Common myeloid progenitor, CD34-positive (primary cell): ENCODE measurements around the gene FASN.
"Not testable (repeated sequence)": the region's sequence is repeated elsewhere in the genome, so short reads cannot be mapped to it uniquely, and the experiment has no call there.

ENCODE experiments used
- CTCF ChIA-PET: fragments of 350-600 bp; sonication (Branson Sonifier 250); formaldehyde crosslinking; loops from one replicate; lab custom pipeline; 2021; ENCODE audit warnings: antibody characterized with exemption; lab: Charles Lee
- POLR2A ChIA-PET: fragments of 350-600 bp; sonication (Branson Sonifier 250); formaldehyde crosslinking; loops from one replicate; lab custom pipeline; 2021; ENCODE audit warnings: antibody characterized with exemption; lab: Charles Lee
- DNase-seq, 3 donors: peaks; one replicate each; pipeline versions ENCODE4 v3.0.0 to v3.0.0-alpha.2; 2013
- H3K27ac ChIP-seq, 2 experiments: 1 replicate in 1 of 2; 2 replicates in 1 of 2; pipeline ENCODE4 v1.7.0; 2013; ENCODE audit warnings: inconsistent platforms in 2 of 2, low read length in 2 of 2, mild to moderate bottlenecking in 2 of 2, low read depth in 1 of 2, moderate library complexity in 1 of 2; ENCODE audit not compliant: severe bottlenecking in 2 of 2, insufficient read depth in 1 of 2, poor library complexity in 1 of 2
- H3K27me3 ChIP-seq, 5 experiments: replicated peaks in 2 of 5; 1 replicate in 3 of 5; 2 replicates in 2 of 5; pipeline versions ENCODE4 v1.6.1 to v1.7.0; 2013; ENCODE audit warnings: low read length in 4 of 5, mild to moderate bottlenecking in 2 of 5, moderate library complexity in 2 of 5, inconsistent platforms in 1 of 5; ENCODE audit not compliant: insufficient read depth in 5 of 5, control insufficient read depth in 4 of 5
- H3K36me3 ChIP-seq, 4 experiments: 1 replicate in 2 of 4; 2 replicates in 2 of 4; pipeline versions ENCODE4 v1.6.1 to v1.7.0; 2013; ENCODE audit warnings: low read length in 3 of 4, control low read depth in 1 of 4, mild to moderate bottlenecking in 1 of 4; ENCODE audit not compliant: control insufficient read depth in 4 of 4, insufficient read depth in 4 of 4
- H3K4me1 ChIP-seq, 4 experiments: 1 replicate in 3 of 4; 2 replicates in 1 of 4; pipeline versions ENCODE4 v1.6.1 to v1.7.1; 2013; ENCODE audit warnings: low read length in 3 of 4, mild to moderate bottlenecking in 3 of 4, control low read depth in 1 of 4, inconsistent platforms in 1 of 4, moderate library complexity in 1 of 4; ENCODE audit not compliant: control insufficient read depth in 4 of 4, insufficient read depth in 4 of 4; ENCODE audit errors: control extremely low read depth in 1 of 4
- H3K4me3 ChIP-seq, 7 experiments: 1 replicate in 4 of 7; 2 replicates in 3 of 7; pipeline versions ENCODE4 v1.5.1 to v1.7.0; 2013; ENCODE audit warnings: mild to moderate bottlenecking in 7 of 7, low read length in 6 of 7, moderate library complexity in 6 of 7, inconsistent platforms in 2 of 7, low read depth in 2 of 7, control low read depth in 1 of 7; ENCODE audit not compliant: insufficient read depth in 4 of 7, control insufficient read depth in 1 of 7; ENCODE audit errors: extremely low read depth in 1 of 7
- H3K9me3 ChIP-seq, 5 experiments: 1 replicate in 4 of 5; 2 replicates in 1 of 5; pipeline versions ENCODE4 v1.6.1 to v1.7.1; 2013; ENCODE audit warnings: low read length in 4 of 5, mild to moderate bottlenecking in 2 of 5, inconsistent platforms in 1 of 5, low read depth in 1 of 5, moderate library complexity in 1 of 5; ENCODE audit not compliant: control insufficient read depth in 4 of 5, insufficient read depth in 2 of 5; ENCODE audit errors: control extremely low read depth in 1 of 5
- WGBS: methylation state at CpG from one replicate; pipeline ENCODE4 v1.1.5; 2013; ENCODE audit not compliant: insufficient coverage; 5-methylcytosine and 5-hydroxymethylcytosine counted together

Gene FASN

GRCh38 chr17:82134101-82134500, 36.1 kb upstream of the FASN start:
- 94% methylated on average over 11 of the region's 11 CpGs for WGBS

DNA sequence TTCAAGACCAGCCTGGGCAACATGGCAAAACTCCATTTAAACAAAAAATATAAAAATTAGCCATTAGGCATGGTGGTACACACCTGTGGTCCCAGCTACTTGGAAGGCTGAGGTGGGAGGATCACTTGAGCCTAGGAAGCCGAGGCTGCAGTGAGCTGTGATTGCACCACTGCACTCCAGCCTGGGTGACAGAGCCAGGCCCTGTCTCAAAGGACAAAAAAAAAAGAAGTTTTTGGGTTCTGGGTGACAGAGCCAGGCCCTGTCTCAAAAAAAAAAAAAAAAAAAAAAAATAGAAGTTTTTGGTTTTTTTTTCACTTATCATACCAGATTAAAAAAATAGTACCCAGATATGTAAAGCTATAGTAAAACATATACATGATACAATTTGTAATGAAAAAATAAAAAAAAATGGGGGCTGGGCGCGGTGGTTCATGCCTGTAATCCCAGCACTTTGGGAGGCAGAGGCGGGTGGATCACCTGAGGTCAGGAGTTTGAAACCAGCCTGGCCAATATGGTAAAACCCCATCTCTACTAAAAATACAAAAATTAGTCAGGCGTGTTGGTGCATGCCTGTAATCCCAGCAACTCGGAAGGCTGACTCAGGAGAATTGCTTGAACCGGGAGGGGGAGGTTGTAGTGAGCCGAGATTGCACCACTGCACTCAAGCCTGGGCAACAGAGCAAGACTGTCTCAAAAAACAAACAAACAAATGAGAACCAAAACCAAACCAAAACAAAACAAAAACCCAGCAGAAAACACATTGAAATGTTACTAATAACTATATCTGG, 35.3 kb upstream of the FASN start:
- DNase-seq, H3K9me3 ChIP-seq, H3K27ac ChIP-seq, H3K27me3 ChIP-seq, CTCF ChIA-PET, H3K4me3 ChIP-seq, H3K36me3 ChIP-seq, H3K4me1 ChIP-seq: not testable (repeated sequence)
- POLR2A ChIA-PET, result interaction anchor here (0.6 kb wide), 1 partner anchor 26 kb away, joined by 6 read pairs; no protein-coding TSS in a partner anchor
- WGBS, result 100% methylated on average over 1 of the region's 8 CpGs

More at GRCh38 chr17:82134101-82134500, 36.1 kb upstream of the FASN start:
- Histone ChIP-seq H3K36me3 (peaks cover 0 to 2% (median 0%) of the 10 kb centered on the region in 4 experiments), H3K27me3 (no peaks in the 10 kb centered on the region), H3K4me1 (no peaks in the 10 kb centered on the region), H3K4me3 (no peak overlapping the region), H3K27ac (no peak overlapping the region), H3K9me3 (no peaks in the 10 kb centered on the region)
- DNase-seq, result no peak
- ChIA-PET CTCF (no interaction called here), POLR2A (no interaction called here)

- ChIA-PET POLR2A (no interaction called here), CTCF (interaction anchor here (0.9 kb wide), 1 partner anchor 8 kb away, joined by 3 read pairs; no protein-coding TSS in a partner anchor)
- Histone ChIP-seq H3K27ac (no peak overlapping the region), H3K4me1 (no peaks in the 10 kb centered on the region), H3K4me3 (no peak overlapping the region), H3K27me3 (no peaks in the 10 kb centered on the region), H3K36me3 (peaks cover 0 to 9% (median 4%) of the 10 kb centered on the region in 4 experiments), H3K9me3 (no peaks in the 10 kb centered on the region)
- WGBS, result 95% methylated on average over 4 of the region's 4 CpGs
- no peak for DNase-seq
Observed at GRCh38 chr17:82129095-82129494, 31.1 kb upstream of the FASN start.

DNA sequence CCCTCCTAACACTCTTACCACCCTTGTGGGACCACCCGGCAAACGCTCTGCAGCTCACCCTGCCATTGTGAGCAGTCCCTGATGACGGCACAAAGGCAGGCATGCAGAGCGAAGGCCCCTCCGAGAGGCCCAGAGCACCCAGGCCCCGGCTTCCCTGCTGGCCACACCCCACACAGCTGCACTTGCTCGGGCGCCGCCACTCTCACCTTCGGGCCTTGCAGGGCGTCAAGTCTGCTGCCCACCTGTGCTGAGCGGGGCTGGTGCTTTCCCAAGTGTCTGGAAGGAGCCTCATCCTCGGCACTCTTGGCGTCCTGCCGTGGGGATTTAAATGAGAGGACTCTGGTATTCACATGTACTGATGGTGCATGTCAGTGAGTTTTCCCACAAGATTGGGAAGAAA, 30.3 kb upstream of the FASN start:
- DNase-seq, result no peak
- H3K4me1 ChIP-seq, result no peaks in the 10 kb centered on the region
- no peaks in the 10 kb centered on the region for H3K27me3 ChIP-seq
- ChIA-PET POLR2A (no interaction called here), CTCF (interaction anchor here (1.4 kb wide), 1 partner anchor 35 kb away, joined by 3 read pairs; no protein-coding TSS in a partner anchor)
- H3K9me3 ChIP-seq, result no peaks in the 10 kb centered on the region
- no peak overlapping the region for H3K4me3 ChIP-seq
- no peak overlapping the region for H3K27ac ChIP-seq
- WGBS, result 94% methylated on average over 13 of the region's 15 CpGs
- peaks cover 0 to 12% (median 6%) of the 10 kb centered on the region in 4 experiments for H3K36me3 ChIP-seq

DNA sequence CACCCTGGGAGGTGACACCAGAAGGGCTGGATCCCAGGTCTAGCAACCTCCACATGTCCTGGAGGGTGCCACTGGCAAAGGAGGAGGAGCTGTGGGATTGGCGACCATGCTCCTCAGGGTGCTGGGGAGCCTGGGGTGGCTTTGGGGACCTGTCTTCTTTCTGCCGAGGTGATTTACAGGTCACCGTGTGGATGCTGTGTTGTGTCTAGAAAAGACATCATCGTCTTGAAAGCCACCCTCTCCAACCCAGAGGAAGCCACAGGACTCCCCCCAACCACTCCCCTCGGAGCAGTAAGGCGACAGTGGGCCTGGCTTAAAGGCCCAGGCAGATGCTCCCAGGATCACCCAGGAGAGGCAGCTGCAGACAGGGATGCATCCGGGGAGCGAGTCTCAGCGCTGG, 29.7 kb upstream of the FASN start:
- CTCF ChIA-PET, result interaction anchor here (1.4 kb wide), 1 partner anchor 36 kb away, joined by 3 read pairs; no protein-coding TSS in a partner anchor
- POLR2A ChIA-PET, result no interaction called here
- DNase-seq, result no peak
- H3K27ac ChIP-seq, result no peak overlapping the region
- peaks cover 0 to 13% (median 6%) of the 10 kb centered on the region in 4 experiments for H3K36me3 ChIP-seq
- 99% methylated on average over 6 of the region's 9 CpGs for WGBS
- H3K4me3 ChIP-seq, result no peak overlapping the region
- H3K27me3 ChIP-seq, result no peaks in the 10 kb centered on the region
- no peaks in the 10 kb centered on the region for H3K4me1 ChIP-seq
- H3K9me3 ChIP-seq, result no peaks in the 10 kb centered on the region

GRCh38 chr17:82127315-82127595, 29.2 kb upstream of the FASN start:
- H3K9me3 ChIP-seq, result no peaks in the 10 kb centered on the region
- no peak overlapping the region for H3K4me3 ChIP-seq
- CTCF ChIA-PET, result interaction anchor here (1.4 to 1.6 kb wide), 2 partner anchors 28 to 36 kb away, joined by 3 read pairs; no protein-coding TSS in a partner anchor
- H3K4me1 ChIP-seq, result no peaks in the 10 kb centered on the region
- H3K27me3 ChIP-seq, result no peaks in the 10 kb centered on the region
- peaks cover 0 to 14% (median 6%) of the 10 kb centered on the region in 4 experiments for H3K36me3 ChIP-seq
- H3K27ac ChIP-seq, result no peak overlapping the region
- POLR2A ChIA-PET, result no interaction called here
- 97% methylated on average over 6 of the region's 11 CpGs for WGBS
- no peak for DNase-seq

- H3K4me1 ChIP-seq, result no peaks in the 10 kb centered on the region
- no peak overlapping the region for H3K4me3 ChIP-seq
- peaks cover 0 to 14% (median 6%) of the 10 kb centered on the region in 4 experiments for H3K36me3 ChIP-seq
- ChIA-PET CTCF (interaction anchor here (1.4 to 1.6 kb wide), 2 partner anchors 28 to 37 kb away, joined by 3 read pairs; no protein-coding TSS in a partner anchor), POLR2A (no interaction called here)
- DNase-seq, result no peak
- no peaks in the 10 kb centered on the region for H3K27me3 ChIP-seq
- H3K9me3 ChIP-seq, result no peaks in the 10 kb centered on the region
- WGBS, result 92% methylated on average over 34 of the region's 35 CpGs
- H3K27ac ChIP-seq, result no peak overlapping the region
Observed at GRCh38 chr17:82126556-82127314, 28.7 kb upstream of the FASN start.
